Effector memory CD8-positive, alpha-beta T cell (primary cell): ENCODE measurements around the gene CELF4.

Source experiments
- ATAC-seq: fragments of 150-1000 bp; cut with Tn5 transposase; replicated peaks from 2 replicates; pipeline ENCODE4 v1.10.0; 2021; ENCODE audit warnings: mild to moderate bottlenecking, moderate library complexity
- DNase-seq, 3 experiments: peaks; one replicate each; pipeline ENCODE4 v3.0.0; 2021
- H3K27ac Mint-ChIP-seq, 2 donors: one replicate each; pipeline ENCODE4 v1.8.0; 2022; ENCODE audit warnings: mild to moderate bottlenecking in 2 of 2, mixed read lengths in 2 of 2, moderate library complexity in 2 of 2
- H3K27me3 Mint-ChIP-seq, 2 donors: one replicate each; pipeline ENCODE4 v1.8.0; 2022; ENCODE audit warnings: mixed read lengths in 2 of 2
- H3K36me3 Mint-ChIP-seq: one replicate; pipeline ENCODE4 v1.8.0; 2022; ENCODE audit warnings: mild to moderate bottlenecking, moderate library complexity, mixed read lengths; ENCODE audit not compliant: insufficient read depth
- H3K4me1 Mint-ChIP-seq, 2 donors: one replicate each; pipeline ENCODE4 v1.8.0; 2022; ENCODE audit warnings: low read depth in 2 of 2, mixed read lengths in 2 of 2
- H3K4me3 Mint-ChIP-seq, 2 donors: one replicate each; pipeline ENCODE4 v1.8.0; 2022; ENCODE audit warnings: mild to moderate bottlenecking in 2 of 2, mixed read lengths in 2 of 2, moderate library complexity in 2 of 2
- H3K9me3 Mint-ChIP-seq, 2 donors: one replicate each; pipeline ENCODE4 v1.8.0; 2022; ENCODE audit warnings: mixed read lengths in 2 of 2

Gene CELF4

DNA sequence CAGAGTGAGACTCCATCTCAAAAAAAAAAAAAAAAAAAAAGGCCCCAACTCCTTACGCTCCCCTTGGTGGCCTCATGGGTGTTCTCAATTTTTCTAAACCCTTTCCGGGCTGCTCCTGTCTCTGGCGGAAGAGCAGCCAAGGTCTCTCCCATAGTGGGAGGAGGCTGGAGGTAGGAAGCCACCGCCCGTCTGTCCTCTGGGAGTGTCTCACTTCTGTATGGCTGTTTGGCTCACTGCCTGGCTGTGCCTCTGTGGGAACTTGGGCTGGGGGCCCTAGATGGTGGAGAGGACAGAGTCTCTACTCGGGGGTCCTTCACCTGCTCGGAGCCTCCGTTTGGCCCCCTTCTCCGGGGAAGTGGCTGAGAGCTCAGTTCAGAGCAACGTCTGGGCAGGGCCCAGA lies 245.3 kb downstream of the CELF4 start:
- ATAC-seq: no peak
- Mint-ChIP-seq H3K27ac (no peak overlapping the region), H3K27me3 (peaks cover 0 to 35% of the 10 kb centered on the region in 2 donors), H3K9me3 (no peaks in the 10 kb centered on the region), H3K4me3 (no peak overlapping the region), H3K4me1 (no peaks in the 10 kb centered on the region), H3K36me3 (peaks cover 4% of the 10 kb centered on the region)
- no peak for DNase-seq

DNA sequence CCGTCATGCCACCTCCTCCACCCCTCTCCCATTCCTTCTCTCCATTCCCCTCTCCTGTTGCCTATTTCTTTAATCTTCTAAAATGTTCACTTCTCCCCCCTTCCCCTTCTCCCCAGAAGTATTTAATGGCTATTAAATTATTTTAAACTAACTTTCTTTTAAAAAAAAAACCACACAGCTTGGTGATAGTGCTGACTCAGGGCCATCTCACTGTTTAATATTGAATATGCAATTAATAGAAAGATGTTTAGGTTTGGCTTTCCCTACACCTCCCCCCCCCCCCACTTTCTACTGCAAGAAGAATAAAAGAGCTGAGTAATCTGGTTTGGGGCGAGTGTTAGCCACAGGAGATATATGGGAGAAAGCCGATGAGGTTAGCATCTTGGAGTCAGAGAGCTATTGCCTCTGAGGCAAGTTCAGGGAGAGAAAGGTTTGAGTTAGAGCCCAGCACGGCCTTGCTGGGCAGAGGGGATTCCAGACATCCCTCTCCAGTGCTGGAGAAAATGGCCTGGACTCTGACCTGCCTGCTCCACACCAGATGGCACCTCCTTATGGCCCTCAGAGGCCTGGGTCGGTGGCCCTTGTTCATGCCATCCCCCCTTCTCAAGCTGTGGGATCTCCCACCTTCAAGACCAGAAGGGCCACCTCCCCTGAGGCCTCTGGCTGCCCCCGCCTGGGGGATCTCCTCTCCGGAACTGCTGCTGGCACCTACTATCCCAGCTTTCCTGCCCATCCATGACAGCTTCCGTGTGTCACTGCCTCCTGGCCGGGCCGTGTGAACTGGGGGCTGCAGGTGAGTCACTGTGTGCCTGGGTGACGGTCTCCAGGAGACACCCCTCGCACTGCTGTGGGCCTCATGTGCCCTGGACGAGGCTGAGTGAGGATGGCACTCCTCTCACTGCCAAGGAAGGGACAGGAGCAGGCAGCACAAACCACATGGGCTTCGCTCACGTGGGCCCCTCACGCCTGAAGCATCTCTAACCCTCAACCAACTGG lies 246.9 kb downstream of the CELF4 start:
- Mint-ChIP-seq H3K4me3 (no peak overlapping the region), H3K4me1 (no peaks in the 10 kb centered on the region), H3K9me3 (no peaks in the 10 kb centered on the region), H3K27ac (no peak overlapping the region), H3K36me3 (peaks cover 4% of the 10 kb centered on the region), H3K27me3 (peaks cover 0 to 22% of the 10 kb centered on the region in 2 donors)
- ATAC-seq: no peak
- no peak for DNase-seq

- no peak for DNase-seq
- H3K27ac Mint-ChIP-seq: no peak overlapping the region
- H3K9me3 Mint-ChIP-seq: no peaks in the 10 kb centered on the region
Measured at GRCh38 chr18:37317486-37317885, 248.1 kb downstream of the CELF4 start.

GRCh38 chr18:37316468-37316867 lies 249.1 kb downstream of the CELF4 start:
- no peak overlapping the region for H3K4me3 Mint-ChIP-seq
- no peaks in the 10 kb centered on the region for H3K4me1 Mint-ChIP-seq
- no peaks in the 10 kb centered on the region for H3K36me3 Mint-ChIP-seq
- no peaks in the 10 kb centered on the region for H3K9me3 Mint-ChIP-seq
- peaks cover 0 to 13% of the 10 kb centered on the region in 2 donors for H3K27me3 Mint-ChIP-seq
- ATAC-seq: no peak
- H3K27ac Mint-ChIP-seq: no peak overlapping the region
- no peak for DNase-seq

More at GRCh38 chr18:37317486-37317885, 248.1 kb downstream of the CELF4 start:
- no peak overlapping the region for H3K4me3 Mint-ChIP-seq
- ATAC-seq: no peak
- no peaks in the 10 kb centered on the region for H3K36me3 Mint-ChIP-seq
- H3K4me1 Mint-ChIP-seq: no peaks in the 10 kb centered on the region
- H3K27me3 Mint-ChIP-seq: peaks cover 0 to 13% of the 10 kb centered on the region in 2 donors

DNA sequence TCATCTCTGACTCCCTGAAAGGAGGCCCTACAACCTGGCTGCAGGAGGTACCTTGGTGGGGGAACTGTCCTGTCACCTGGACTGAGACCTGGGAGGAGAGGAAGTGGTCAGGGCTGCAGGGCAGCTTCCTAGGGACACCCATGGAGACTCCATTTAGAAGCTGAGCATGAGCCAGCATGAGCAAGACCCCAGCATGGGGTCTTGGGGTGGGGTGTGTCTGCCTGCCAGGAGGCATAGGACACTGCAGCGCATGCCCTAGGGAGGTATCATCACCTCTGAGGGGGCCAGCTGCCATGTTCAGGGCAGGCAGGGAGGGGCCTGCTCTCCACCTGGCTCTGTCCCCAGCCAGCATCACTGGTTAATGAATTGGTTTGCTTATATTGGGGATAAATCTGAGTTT lies 249.7 kb downstream of the CELF4 start:
- no peaks in the 10 kb centered on the region for H3K9me3 Mint-ChIP-seq
- no peaks in the 10 kb centered on the region for H3K4me1 Mint-ChIP-seq
- no peak overlapping the region for H3K27ac Mint-ChIP-seq
- no peak overlapping the region for H3K4me3 Mint-ChIP-seq
- H3K36me3 Mint-ChIP-seq: no peaks in the 10 kb centered on the region
- no peak for DNase-seq
- H3K27me3 Mint-ChIP-seq: peaks cover 0 to 8% of the 10 kb centered on the region in 2 donors
- ATAC-seq: no peak

DNA sequence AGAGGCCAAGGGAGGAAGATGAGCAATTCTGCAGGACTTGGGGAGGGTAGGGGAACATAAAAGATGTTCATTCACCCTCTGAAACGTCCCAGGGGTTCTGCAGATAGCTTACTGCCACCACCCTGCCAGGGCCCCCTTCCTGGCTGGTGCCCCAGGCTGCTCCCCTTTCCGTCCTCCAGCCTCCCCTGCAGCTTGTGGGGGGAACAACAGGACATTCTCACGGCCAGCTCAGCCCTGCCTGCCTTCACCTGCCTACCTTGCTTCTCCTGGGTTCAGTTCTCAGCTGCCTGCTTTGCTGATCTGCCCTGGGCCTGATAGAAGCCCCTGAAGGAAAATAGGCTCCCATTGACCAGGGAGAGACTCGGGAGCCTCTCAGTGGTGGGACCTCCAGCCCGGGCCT lies 251.1 kb downstream of the CELF4 start:
- peaks cover 0 to 12% of the 10 kb centered on the region in 2 donors for H3K27me3 Mint-ChIP-seq

GRCh38 chr18:37313624-37314023 lies 252.0 kb downstream of the CELF4 start:
- no peaks in the 10 kb centered on the region for H3K4me1 Mint-ChIP-seq
- no peak for DNase-seq
- ATAC-seq: no peak
- no peaks in the 10 kb centered on the region for H3K9me3 Mint-ChIP-seq
- no peak overlapping the region for H3K4me3 Mint-ChIP-seq
- H3K27ac Mint-ChIP-seq: no peak overlapping the region
- H3K36me3 Mint-ChIP-seq: no peaks in the 10 kb centered on the region
- H3K27me3 Mint-ChIP-seq: peaks cover 0 to 14% of the 10 kb centered on the region in 2 donors

More for the DNA sequence above, 251.1 kb downstream of the CELF4 start:
- no peaks in the 10 kb centered on the region for H3K4me1 Mint-ChIP-seq
- H3K9me3 Mint-ChIP-seq: no peaks in the 10 kb centered on the region
- H3K36me3 Mint-ChIP-seq: no peaks in the 10 kb centered on the region
- H3K4me3 Mint-ChIP-seq: no peak overlapping the region
- no peak overlapping the region for H3K27ac Mint-ChIP-seq
- ATAC-seq: no peak
- DNase-seq: no peak

DNA sequence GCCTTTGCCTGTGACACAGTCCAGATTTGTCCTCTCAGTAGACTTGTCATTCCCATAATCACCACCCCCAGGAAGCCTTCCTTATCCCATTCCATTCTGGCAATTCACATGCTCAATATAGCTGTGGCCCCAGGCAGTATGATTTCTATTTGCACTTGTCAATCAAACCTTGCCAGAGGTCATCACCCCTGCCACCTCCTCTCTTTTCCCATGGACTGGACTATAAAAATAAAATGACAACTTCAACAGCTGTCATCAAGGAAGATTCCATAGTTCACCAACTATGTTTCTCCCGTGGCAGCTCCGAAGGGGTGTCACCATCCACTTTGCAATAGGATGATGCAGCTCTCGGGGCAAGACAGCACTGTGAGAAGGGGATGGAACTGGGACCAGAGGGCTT lies 255.7 kb downstream of the CELF4 start:
- Mint-ChIP-seq H3K4me1 (no peaks in the 10 kb centered on the region), H3K27ac (no peak overlapping the region), H3K27me3 (peaks cover 0 to 18% of the 10 kb centered on the region in 2 donors), H3K36me3 (no peaks in the 10 kb centered on the region), H3K9me3 (no peaks in the 10 kb centered on the region), H3K4me3 (no peak overlapping the region)
- DNase-seq (no peak), ATAC-seq (no peak)

- DNase-seq (no peak), ATAC-seq (no peak)
- Mint-ChIP-seq H3K27ac (no peak overlapping the region), H3K9me3 (no peaks in the 10 kb centered on the region), H3K4me3 (no peak overlapping the region), H3K27me3 (peaks cover 0 to 26% of the 10 kb centered on the region in 2 donors), H3K4me1 (no peaks in the 10 kb centered on the region), H3K36me3 (no peaks in the 10 kb centered on the region)
Measured at GRCh38 chr18:37309059-37309458, 256.5 kb downstream of the CELF4 start.

GRCh38 chr18:37307181-37307580 lies 258.4 kb downstream of the CELF4 start:
- ATAC-seq (no peak), DNase-seq (no peak)
- no peaks in the 10 kb centered on the region for H3K36me3 Mint-ChIP-seq
- no peaks in the 10 kb centered on the region for H3K9me3 Mint-ChIP-seq
- no peaks in the 10 kb centered on the region for H3K4me1 Mint-ChIP-seq
- H3K27ac Mint-ChIP-seq: no peak overlapping the region
- H3K27me3 Mint-ChIP-seq: peaks cover 0 to 30% of the 10 kb centered on the region in 2 donors
- H3K4me3 Mint-ChIP-seq: no peak overlapping the region

DNA sequence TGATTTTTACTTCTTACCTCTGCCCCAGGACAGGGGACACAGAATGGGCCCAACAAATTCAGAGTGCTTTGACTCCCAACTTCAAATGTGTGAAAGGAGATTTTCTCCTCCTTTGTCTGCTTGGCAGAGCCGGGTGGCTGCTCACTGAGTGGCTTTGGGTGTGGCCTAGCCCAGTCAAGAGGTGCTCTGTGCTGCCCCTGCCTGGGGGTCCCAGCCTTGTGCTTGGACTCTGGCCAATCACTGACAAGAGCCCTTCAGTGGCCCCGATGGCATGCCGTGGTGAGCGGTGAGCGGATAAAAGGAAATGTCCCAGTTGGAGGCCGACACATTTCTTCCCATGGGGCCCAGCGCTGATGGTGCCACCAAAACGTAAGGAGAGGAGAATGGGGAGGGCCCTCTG lies 259.2 kb downstream of the CELF4 start:
- peaks cover 0 to 37% of the 10 kb centered on the region in 2 donors for H3K27me3 Mint-ChIP-seq
- DNase-seq (no peak), ATAC-seq (no peak)
- H3K4me1 Mint-ChIP-seq: no peaks in the 10 kb centered on the region
- no peaks in the 10 kb centered on the region for H3K36me3 Mint-ChIP-seq
- no peaks in the 10 kb centered on the region for H3K9me3 Mint-ChIP-seq
- no peak overlapping the region for H3K4me3 Mint-ChIP-seq
- no peak overlapping the region for H3K27ac Mint-ChIP-seq

DNA sequence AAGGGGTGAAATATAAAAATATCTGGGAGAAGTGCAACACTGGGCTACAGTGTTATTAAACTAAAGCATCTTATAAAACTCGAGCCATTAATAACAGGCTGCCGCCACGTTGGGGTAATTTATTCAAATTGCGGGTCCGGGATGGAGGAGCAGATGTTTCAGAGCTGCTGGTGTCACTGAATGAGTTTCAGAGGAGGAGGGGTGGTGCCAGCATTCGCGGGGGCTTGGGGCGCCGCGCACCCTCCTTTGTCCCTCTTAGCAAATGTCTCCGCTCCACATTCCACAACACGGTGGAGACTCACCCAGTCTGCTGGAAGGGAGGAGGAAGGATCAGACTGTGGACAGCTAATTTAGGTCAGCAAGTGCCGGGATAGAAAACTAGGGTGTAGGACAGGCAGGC lies 260.5 kb downstream of the CELF4 start:
- H3K27me3 Mint-ChIP-seq: peaks cover 11 to 44% of the 10 kb centered on the region in 2 donors
- ATAC-seq (no peak), DNase-seq (no peak)
- H3K9me3 Mint-ChIP-seq: no peaks in the 10 kb centered on the region
- H3K4me1 Mint-ChIP-seq: no peaks in the 10 kb centered on the region
- no peak overlapping the region for H3K4me3 Mint-ChIP-seq
- H3K36me3 Mint-ChIP-seq: no peaks in the 10 kb centered on the region
- no peak overlapping the region for H3K27ac Mint-ChIP-seq

DNA sequence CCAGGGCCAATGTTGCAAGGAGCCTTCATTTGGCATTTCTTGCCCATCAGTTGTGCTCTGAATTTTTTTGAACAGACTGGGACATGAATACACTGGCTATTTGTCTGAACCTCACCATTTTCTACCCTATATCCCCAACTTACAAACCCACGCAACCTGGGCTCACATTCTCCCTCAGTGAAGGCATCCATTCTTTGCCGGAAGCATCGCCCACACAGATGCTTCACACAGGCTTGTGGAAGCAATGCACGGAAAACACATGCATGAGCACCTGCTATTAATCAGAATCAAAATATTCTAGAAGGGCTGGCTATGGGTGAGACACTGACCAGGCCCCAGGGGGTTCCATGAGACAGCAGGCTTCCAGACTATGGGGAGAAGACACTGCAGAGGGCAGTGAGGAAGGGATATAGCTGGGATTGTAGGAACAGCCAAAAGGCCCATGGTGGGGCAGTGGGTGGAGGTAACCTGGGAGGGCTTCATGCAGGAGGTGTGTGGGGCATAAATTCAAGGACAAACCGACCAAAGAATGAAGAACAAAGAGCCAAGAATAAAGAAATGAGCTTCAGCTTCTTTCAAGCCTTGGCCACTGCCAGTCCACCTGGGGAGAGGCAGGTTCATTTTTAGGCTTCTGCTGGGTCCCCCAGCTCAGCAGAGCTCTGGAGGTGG lies 261.5 kb downstream of the CELF4 start:
- DNase-seq (no peak), ATAC-seq (no peak)
- no peak overlapping the region for H3K4me3 Mint-ChIP-seq
- peaks cover 11 to 45% of the 10 kb centered on the region in 2 donors for H3K27me3 Mint-ChIP-seq
- peaks cover 0 to 2% of the 10 kb centered on the region in 2 donors for H3K4me1 Mint-ChIP-seq
- no peak overlapping the region for H3K27ac Mint-ChIP-seq
- no peaks in the 10 kb centered on the region for H3K36me3 Mint-ChIP-seq
- no peaks in the 10 kb centered on the region for H3K9me3 Mint-ChIP-seq

GRCh38 chr18:37303009-37303408 lies 262.6 kb downstream of the CELF4 start:
- ATAC-seq (no peak), DNase-seq (no peak)
- H3K27me3 Mint-ChIP-seq: peaks cover 11 to 45% of the 10 kb centered on the region in 2 donors
- H3K27ac Mint-ChIP-seq: no peak overlapping the region
- peaks cover 0 to 2% of the 10 kb centered on the region in 2 donors for H3K4me1 Mint-ChIP-seq
- H3K4me3 Mint-ChIP-seq: no peak overlapping the region
- no peaks in the 10 kb centered on the region for H3K9me3 Mint-ChIP-seq
- no peaks in the 10 kb centered on the region for H3K36me3 Mint-ChIP-seq
